GM12874 (cell line): ENCODE data around the gene COL7A1.

Experiments
- TF ChIP-seq, protein P1 (sequence below): IDR thresholded peaks from 2 replicates; pipeline ENCODE4 v1.5.1; 2011; ENCODE audit warnings: low read depth, mild to moderate bottlenecking, control low read depth, low read length, moderate library complexity; ENCODE audit not compliant: insufficient read depth

COL7A1 gene

DNA sequence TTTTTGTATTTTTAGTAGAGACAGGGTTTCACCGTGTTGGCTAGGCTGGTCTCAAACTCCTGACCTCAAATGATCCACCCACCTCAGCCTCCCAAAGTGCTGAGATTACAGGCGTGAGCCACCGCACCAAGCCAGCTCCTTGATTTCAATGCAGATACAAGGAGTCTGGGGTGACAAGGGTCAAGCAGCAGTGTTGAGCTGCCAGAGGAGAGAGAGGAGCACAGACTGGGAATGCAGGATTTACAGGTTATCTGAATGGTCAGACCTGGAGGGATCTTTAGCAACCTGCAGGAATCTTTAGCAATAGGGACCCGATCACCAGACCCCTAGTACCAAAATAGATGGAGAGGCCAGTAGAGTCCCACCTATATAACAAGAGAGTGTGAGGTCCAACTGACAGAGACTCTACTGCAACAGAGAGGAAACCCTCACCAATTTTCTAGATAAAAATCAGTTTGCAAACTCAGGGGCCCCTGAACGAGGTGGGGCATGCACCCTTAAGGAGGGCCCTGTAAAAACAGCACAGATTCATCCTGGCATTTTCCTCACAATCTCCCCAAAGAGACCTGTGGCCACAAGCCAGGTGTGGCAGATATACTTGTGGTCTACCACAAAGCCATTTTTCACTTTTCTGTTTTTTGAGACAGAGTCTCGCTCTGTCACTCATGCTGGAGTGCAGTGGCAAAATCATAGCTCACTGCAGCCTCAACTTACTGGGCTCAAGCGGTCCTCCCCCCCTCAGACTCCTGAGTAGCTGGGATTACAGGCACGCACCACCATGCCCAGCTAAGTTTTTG is 80.5 kb downstream of the COL7A1 start:
- TF ChIP-seq, protein P1, sequence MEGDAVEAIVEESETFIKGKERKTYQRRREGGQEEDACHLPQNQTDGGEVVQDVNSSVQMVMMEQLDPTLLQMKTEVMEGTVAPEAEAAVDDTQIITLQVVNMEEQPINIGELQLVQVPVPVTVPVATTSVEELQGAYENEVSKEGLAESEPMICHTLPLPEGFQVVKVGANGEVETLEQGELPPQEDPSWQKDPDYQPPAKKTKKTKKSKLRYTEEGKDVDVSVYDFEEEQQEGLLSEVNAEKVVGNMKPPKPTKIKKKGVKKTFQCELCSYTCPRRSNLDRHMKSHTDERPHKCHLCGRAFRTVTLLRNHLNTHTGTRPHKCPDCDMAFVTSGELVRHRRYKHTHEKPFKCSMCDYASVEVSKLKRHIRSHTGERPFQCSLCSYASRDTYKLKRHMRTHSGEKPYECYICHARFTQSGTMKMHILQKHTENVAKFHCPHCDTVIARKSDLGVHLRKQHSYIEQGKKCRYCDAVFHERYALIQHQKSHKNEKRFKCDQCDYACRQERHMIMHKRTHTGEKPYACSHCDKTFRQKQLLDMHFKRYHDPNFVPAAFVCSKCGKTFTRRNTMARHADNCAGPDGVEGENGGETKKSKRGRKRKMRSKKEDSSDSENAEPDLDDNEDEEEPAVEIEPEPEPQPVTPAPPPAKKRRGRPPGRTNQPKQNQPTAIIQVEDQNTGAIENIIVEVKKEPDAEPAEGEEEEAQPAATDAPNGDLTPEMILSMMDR = no peak
